Mesenchymal stem cell (in vitro differentiated cells and primary cell): Measurements from ENCODE around the gene HOXB7.

Experiments used
- DNase-seq: peaks from one replicate; pipeline ENCODE4 v3.0.0-alpha.2; 2013
- H2AFZ ChIP-seq: one replicate; pipeline ENCODE4 v1.6.1; 2013; ENCODE audit warnings: low read depth, mild to moderate bottlenecking, control low read depth, inconsistent platforms, low read length, moderate library complexity
- H2AK5ac ChIP-seq: 2 replicates; pipeline ENCODE4 v1.6.1; 2013; ENCODE audit warnings: low read length, moderate library complexity, mild to moderate bottlenecking, inconsistent platforms; ENCODE audit not compliant: severe bottlenecking
- H2BK120ac ChIP-seq: one replicate; pipeline ENCODE4 v1.6.1; 2013; ENCODE audit warnings: low read depth, mild to moderate bottlenecking, inconsistent platforms, low read length, moderate library complexity
- H2BK12ac ChIP-seq, 2 experiments: one replicate each; pipeline ENCODE4 v1.6.1; 2013; ENCODE audit warnings: inconsistent platforms in 2 of 2, low read length in 2 of 2, mild to moderate bottlenecking in 2 of 2, moderate library complexity in 2 of 2, control low read depth in 1 of 2
- H2BK15ac ChIP-seq: one replicate; pipeline ENCODE4 v1.6.1; 2013; ENCODE audit warnings: mild to moderate bottlenecking, low read depth, inconsistent platforms; ENCODE audit not compliant: poor library complexity, severe bottlenecking
- H2BK5ac ChIP-seq: 2 replicates; pipeline ENCODE4 v1.6.1; 2013; ENCODE audit warnings: low read depth, mild to moderate bottlenecking, low read length, control low read depth, inconsistent platforms; ENCODE audit not compliant: poor library complexity, severe bottlenecking
- H3K14ac ChIP-seq, 2 experiments: one replicate each; pipeline ENCODE4 v1.6.1; 2013; ENCODE audit warnings: inconsistent platforms in 2 of 2, low read length in 2 of 2, control low read depth in 1 of 2, mild to moderate bottlenecking in 1 of 2, moderate library complexity in 1 of 2
- H3K18ac ChIP-seq, 2 experiments: one replicate each; pipeline ENCODE4 v1.6.1; 2013; ENCODE audit warnings: inconsistent platforms in 2 of 2, low read length in 2 of 2, control low read depth in 1 of 2, low read depth in 1 of 2, mild to moderate bottlenecking in 1 of 2
- H3K23ac ChIP-seq, 2 experiments: one replicate each; pipeline ENCODE4 v1.6.1; 2013; ENCODE audit warnings: inconsistent platforms in 2 of 2, low read length in 2 of 2, mild to moderate bottlenecking in 2 of 2, moderate library complexity in 2 of 2, control low read depth in 1 of 2
- H3K27ac ChIP-seq: 2 replicates; pipeline ENCODE4 v1.5.1; 2013; ENCODE audit warnings: mild to moderate bottlenecking, moderate library complexity, low read length, control low read depth, inconsistent platforms; ENCODE audit not compliant: poor library complexity, severe bottlenecking
- H3K27me3 ChIP-seq, 2 experiments: 2 replicates each; pipeline versions ENCODE4 v1.6.1 to v1.7.0; 2013; ENCODE audit warnings: low read length in 2 of 2, mild to moderate bottlenecking in 2 of 2, moderate library complexity in 2 of 2, control low read depth in 1 of 2, inconsistent platforms in 1 of 2; ENCODE audit not compliant: control insufficient read depth in 1 of 2, insufficient read depth in 1 of 2
- H3K36me3 ChIP-seq, 2 experiments: 2 replicates each; pipeline versions ENCODE4 v1.6.1 to v1.7.0; 2013; ENCODE audit warnings: low read length in 2 of 2, control low read depth in 1 of 2, inconsistent platforms in 1 of 2, low read depth in 1 of 2, mild to moderate bottlenecking in 1 of 2; ENCODE audit not compliant: insufficient read depth in 2 of 2, control insufficient read depth in 1 of 2
- H3K4ac ChIP-seq, 2 experiments: one replicate each; pipeline ENCODE4 v1.6.1; 2013; ENCODE audit warnings: inconsistent platforms in 2 of 2, low read length in 2 of 2, mild to moderate bottlenecking in 2 of 2, moderate library complexity in 2 of 2, control low read depth in 1 of 2, low read depth in 1 of 2
- H3K4me1 ChIP-seq: 2 replicates; pipeline ENCODE4 v1.6.1; 2013; ENCODE audit warnings: low read depth, low read length, control low read depth; ENCODE audit not compliant: control insufficient read depth, insufficient read depth
- H3K4me2 ChIP-seq: 2 replicates; pipeline ENCODE4 v1.6.1; 2013; ENCODE audit warnings: low read length, mild to moderate bottlenecking, inconsistent platforms; ENCODE audit not compliant: poor library complexity, severe bottlenecking
- H3K4me3 ChIP-seq, 2 experiments: 2 replicates each; pipeline versions ENCODE4 v1.5.1 to v1.7.0; 2013; ENCODE audit warnings: low read length in 2 of 2, mild to moderate bottlenecking in 2 of 2, control low read depth in 1 of 2, low read depth in 1 of 2; ENCODE audit not compliant: insufficient read depth in 1 of 2
- H3K79me1 ChIP-seq: replicated peaks from 2 replicates; pipeline ENCODE4 v1.6.1; 2013; ENCODE audit warnings: mild to moderate bottlenecking, control low read depth, low read length, inconsistent platforms; ENCODE audit not compliant: poor library complexity, severe bottlenecking
- H3K9ac ChIP-seq: 2 replicates; pipeline ENCODE4 v1.7.0; 2013; ENCODE audit warnings: mild to moderate bottlenecking, low read length, moderate library complexity
- H3K9me3 ChIP-seq: 2 replicates; pipeline ENCODE4 v1.7.0; 2013; ENCODE audit warnings: mild to moderate bottlenecking, low read length; ENCODE audit not compliant: control insufficient read depth
- H4K8ac ChIP-seq: one replicate; pipeline ENCODE4 v1.6.1; 2013; ENCODE audit warnings: inconsistent platforms, mild to moderate bottlenecking, low read length, moderate library complexity
- H4K91ac ChIP-seq: one replicate; pipeline ENCODE4 v1.6.1; 2013; ENCODE audit warnings: mild to moderate bottlenecking, low read length, inconsistent platforms
- WGBS: methylation state at CpG from one replicate; pipeline ENCODE4 v1.1.7; 2013; ENCODE audit warnings: mixed read lengths; 5-methylcytosine and 5-hydroxymethylcytosine counted together

HOXB7 gene

DNA sequence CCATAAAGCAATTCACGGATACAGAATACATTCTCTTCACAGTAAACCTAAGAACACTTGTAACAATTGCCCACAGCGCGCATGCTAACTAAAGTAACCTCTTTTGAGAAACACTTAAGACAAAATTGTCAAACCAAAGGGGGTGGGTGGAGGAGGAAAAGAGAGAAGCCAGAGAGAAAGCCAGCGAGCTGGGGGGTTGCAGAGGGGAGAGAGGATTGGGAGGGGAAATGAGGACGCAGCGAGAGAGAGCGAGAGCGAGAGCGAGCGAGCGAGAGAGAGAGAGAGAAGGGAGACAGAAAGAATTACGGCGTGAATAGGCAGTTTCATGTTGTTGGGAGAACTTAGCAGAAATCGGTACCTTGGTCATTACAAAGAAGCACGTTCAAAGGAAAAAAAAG, 1.6 kb upstream of the HOXB7 start:
- peak; percentile 74 for DNase-seq
- H4K91ac ChIP-seq, result peak overlapping the region; percentile 0

DNA sequence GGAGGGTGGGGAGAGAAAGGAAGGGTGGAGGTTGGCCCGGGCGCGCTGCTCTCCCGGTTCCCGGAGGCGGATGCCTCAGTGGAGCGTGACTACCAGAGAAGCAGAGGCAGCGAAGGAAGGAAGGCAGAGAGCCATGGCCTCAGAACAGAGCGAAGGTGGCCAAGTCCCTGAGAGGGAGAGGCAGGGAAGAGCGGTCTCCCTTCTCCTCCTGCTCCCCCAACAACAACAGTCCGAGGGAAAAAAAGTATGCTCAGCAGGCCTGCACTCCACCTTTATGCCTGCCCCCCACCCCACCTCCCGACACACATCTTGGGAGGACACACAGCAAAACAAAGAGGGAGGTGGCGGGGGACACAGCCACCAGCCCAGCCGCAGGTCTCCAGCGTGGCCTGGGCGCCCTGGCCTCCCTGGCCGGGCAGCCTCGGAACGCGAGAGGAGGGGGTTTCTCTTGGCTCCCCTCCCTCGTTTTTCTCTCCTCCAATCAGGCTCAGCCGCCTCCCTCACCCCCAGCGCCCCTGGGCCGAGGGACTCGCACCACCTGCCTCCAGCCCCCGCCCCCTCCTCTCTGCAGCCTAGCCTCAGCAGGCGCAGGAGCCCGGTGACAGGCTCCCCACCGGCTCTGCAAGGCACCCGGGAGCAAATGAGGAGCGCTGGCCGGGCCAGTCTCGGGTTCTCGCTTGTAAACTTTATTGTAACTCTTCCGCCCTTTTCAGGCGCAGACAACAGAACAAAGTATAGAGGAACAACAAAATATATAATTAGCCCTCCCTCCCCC, 1.1 kb upstream of the HOXB7 start:
- Histone ChIP-seq H3K9ac (peak overlapping the region; percentile 98), H3K27me3 (peaks cover 22 to 29% of the 10 kb centered on the region in 2 experiments), H3K18ac (peak overlapping the region; percentile 55 to 98), H2BK5ac (peak overlapping the region; percentile 77), H2AK5ac (peak overlapping the region; percentile 5), H3K27ac (peak overlapping the region; percentile 64), H3K9me3 (no peaks in the 10 kb centered on the region), H3K4ac (peak overlapping the region; percentile 95 to 96), H3K14ac (peak overlapping the region; percentile 0 to 20), H3K4me3 (peak overlapping the region; percentile 49 to 87), H2AFZ (no peak overlapping the region), H3K36me3 (peaks cover 4 to 9% of the 10 kb centered on the region in 2 experiments), H4K8ac (peak overlapping the region; percentile 39), H2BK120ac (peak overlapping the region; percentile 61), H4K91ac (peak overlapping the region; percentile 100), H3K4me1 (peaks cover 22% of the 10 kb centered on the region), H3K23ac (peak overlapping the region; percentile 48 to 79), H3K79me1 (peaks cover 9% of the 10 kb centered on the region), H3K4me2 (peak overlapping the region; percentile 97), H2BK15ac (peak overlapping the region; percentile 55), H2BK12ac (peak overlapping the region; percentile 82 to 94)
- under 1% methylated on average over 33 of the region's 36 CpGs for WGBS
- DNase-seq, result peak; percentile 69

More for the DNA sequence above, 1.6 kb upstream of the HOXB7 start:
- Histone ChIP-seq H3K4me1 (peaks cover 22% of the 10 kb centered on the region), H3K4me2 (peak overlapping the region; percentile 97), H2AK5ac (no peak overlapping the region), H2BK120ac (peak overlapping the region; percentile 91), H2BK15ac (no peak overlapping the region), H4K8ac (no peak overlapping the region), H2BK5ac (no peak overlapping the region), H3K14ac (no peak overlapping the region), H3K23ac (no peak overlapping the region), H2BK12ac (peak overlapping the region in 1 of 2 experiments; percentile 6), H3K9ac (peak overlapping the region; percentile 98), H2AFZ (no peak overlapping the region), H3K18ac (peak overlapping the region; percentile 46 to 98), H3K36me3 (peaks cover 0 to 4% of the 10 kb centered on the region in 2 experiments), H3K4me3 (peak overlapping the region; percentile 62 to 87), H3K79me1 (peaks cover 8% of the 10 kb centered on the region), H3K9me3 (no peaks in the 10 kb centered on the region), H3K4ac (peak overlapping the region in 1 of 2 experiments; percentile 90), H3K27me3 (peaks cover 27 to 35% of the 10 kb centered on the region in 2 experiments), H3K27ac (peak overlapping the region; percentile 64)
- under 1% methylated on average over 15 of the region's 15 CpGs for WGBS

DNA sequence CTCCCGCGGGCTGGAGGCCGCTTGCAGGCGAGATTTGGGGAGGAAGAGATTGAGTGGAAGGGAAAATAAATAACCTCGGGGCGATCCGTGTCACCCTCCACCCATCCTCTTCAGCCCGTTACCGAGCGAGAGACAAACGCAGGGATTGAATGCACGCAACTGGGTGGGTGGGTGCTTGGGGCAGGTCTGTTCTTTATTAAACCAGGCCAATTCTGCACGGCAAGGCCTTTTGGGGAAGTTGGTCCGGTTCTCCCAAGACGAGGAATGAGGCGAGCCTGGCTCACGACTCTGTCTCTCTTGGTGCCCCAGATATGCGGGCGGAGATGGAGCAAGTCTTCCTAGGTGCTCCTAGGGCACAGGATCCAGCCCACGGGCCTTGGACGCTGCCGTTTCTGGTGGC, 396 bp upstream of the HOXB7 start:
- H3K4ac ChIP-seq, result peak overlapping the region; percentile 92 to 99
- peaks cover 15 to 23% of the 10 kb centered on the region in 2 experiments for H3K27me3 ChIP-seq
- WGBS, result under 1% methylated on average over 15 of the region's 22 CpGs
- H2BK5ac ChIP-seq, result peak overlapping the region; percentile 98
- DNase-seq, result peak; percentile 72
- peaks cover 22% of the 10 kb centered on the region for H3K4me1 ChIP-seq
- peak overlapping the region; percentile 98 for H3K9ac ChIP-seq
- H3K14ac ChIP-seq, result no peak overlapping the region
- H3K79me1 ChIP-seq, result peaks cover 14% of the 10 kb centered on the region
- no peaks in the 10 kb centered on the region for H3K9me3 ChIP-seq
- H3K4me2 ChIP-seq, result peak overlapping the region; percentile 97
- peak overlapping the region; percentile 38 to 69 for H2BK12ac ChIP-seq
- peak overlapping the region; percentile 36 for H4K8ac ChIP-seq
- H3K23ac ChIP-seq, result peak overlapping the region in 1 of 2 experiments; percentile 86
- H2BK15ac ChIP-seq, result peak overlapping the region; percentile 87
- peak overlapping the region; percentile 67 to 99 for H3K18ac ChIP-seq
- H3K27ac ChIP-seq, result peak overlapping the region; percentile 64
- H3K4me3 ChIP-seq, result peak overlapping the region; percentile 65 to 87
- no peak overlapping the region for H2AFZ ChIP-seq
- peak overlapping the region; percentile 54 for H2BK120ac ChIP-seq
- peak overlapping the region; percentile 69 for H4K91ac ChIP-seq
- peaks cover 5 to 13% of the 10 kb centered on the region in 2 experiments for H3K36me3 ChIP-seq
- no peak overlapping the region for H2AK5ac ChIP-seq

DNA sequence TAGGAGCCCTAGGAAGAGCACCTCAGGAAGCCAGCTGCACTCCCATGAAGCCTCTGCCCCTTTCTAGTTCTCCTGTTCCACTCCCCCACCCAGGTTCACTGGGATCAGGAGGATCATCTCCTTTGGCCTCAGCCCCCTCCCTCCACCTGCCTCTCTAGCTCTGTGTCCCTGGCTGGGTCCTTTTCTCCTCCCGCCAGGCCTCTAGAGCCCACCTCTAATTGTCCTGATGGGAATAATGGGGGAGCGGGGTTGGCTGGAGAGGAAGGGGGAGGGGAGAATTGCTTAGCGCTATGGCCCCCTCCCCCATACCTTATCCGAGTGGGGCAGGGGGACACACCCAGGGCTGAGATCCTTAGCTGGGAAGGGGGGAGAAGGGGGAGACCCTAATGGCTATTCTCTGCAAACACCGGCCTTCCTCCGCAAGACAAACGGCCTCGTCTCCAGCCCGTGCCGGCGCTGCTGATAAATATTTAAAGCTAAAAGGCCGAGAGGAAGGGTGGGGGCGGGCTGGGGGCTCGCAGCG, 997 bp downstream of the HOXB7 start:
- Histone ChIP-seq H3K14ac (peak overlapping the region; percentile 50 to 88), H3K23ac (peak overlapping the region; percentile 16 to 84), H3K4me2 (peak overlapping the region; percentile 97), H2AFZ (no peak overlapping the region), H3K9ac (peak overlapping the region; percentile 98), H3K36me3 (peaks cover 5 to 13% of the 10 kb centered on the region in 2 experiments), H2BK12ac (peak overlapping the region; percentile 85 to 91), H3K79me1 (peaks cover 14% of the 10 kb centered on the region), H3K18ac (peak overlapping the region; percentile 99), H3K27me3 (peaks cover 1 to 9% of the 10 kb centered on the region in 2 experiments), H3K4me1 (peaks cover 25% of the 10 kb centered on the region), H3K9me3 (no peaks in the 10 kb centered on the region), H3K4me3 (peak overlapping the region; percentile 67 to 87), H2BK120ac (peak overlapping the region; percentile 99), H4K91ac (peak overlapping the region; percentile 96), H4K8ac (peak overlapping the region; percentile 96), H2AK5ac (peak overlapping the region; percentile 76), H3K4ac (peak overlapping the region; percentile 97 to 99), H2BK15ac (peak overlapping the region; percentile 94), H3K27ac (peak overlapping the region; percentile 64), H2BK5ac (peak overlapping the region; percentile 53)
- under 1% methylated on average over 11 of the region's 15 CpGs for WGBS
- DNase-seq, result no peak
